Endodermal cell (in vitro differentiated cells): ENCODE measurements around the gene FOXI1. TPM values are rescaled to one million over a fixed set of nuclear protein-coding genes. Genes with fewer than 3 reads are reported as not detected.

Experiments
- DNase-seq: peaks from one replicate; pipeline ENCODE4 v3.0.0-alpha.2; 2017
- H3K27ac ChIP-seq: 2 replicates; pipeline ENCODE4 v1.5.1; 2013; ENCODE audit warnings: mild to moderate bottlenecking, low read depth, low read length, moderate library complexity
- H3K27me3 ChIP-seq: 2 replicates; pipeline ENCODE4 v1.6.1; 2013; ENCODE audit warnings: mild to moderate bottlenecking, low read length, moderate library complexity; ENCODE audit not compliant: insufficient read depth, control insufficient read depth, poor library complexity, severe bottlenecking
- H3K36me3 ChIP-seq: 2 replicates; pipeline ENCODE4 v1.7.0; 2013; ENCODE audit warnings: mild to moderate bottlenecking, low read length, moderate library complexity; ENCODE audit not compliant: control insufficient read depth, insufficient read depth
- H3K4me1 ChIP-seq: one replicate; pipeline ENCODE4 v1.7.0; 2013; ENCODE audit warnings: low read length; ENCODE audit not compliant: control insufficient read depth, insufficient read depth
- H3K4me3 ChIP-seq: 2 replicates; pipeline ENCODE4 v1.5.1; 2013; ENCODE audit warnings: mild to moderate bottlenecking, low read length, moderate library complexity
- H3K9ac ChIP-seq: 2 replicates; pipeline ENCODE4 v1.6.1; 2013; ENCODE audit warnings: mild to moderate bottlenecking, low read length, moderate library complexity; ENCODE audit not compliant: poor library complexity, severe bottlenecking; ENCODE audit errors: extremely low read depth
- H3K9me3 ChIP-seq: 2 replicates; pipeline ENCODE4 v1.6.1; 2013; ENCODE audit warnings: mild to moderate bottlenecking, low read length, moderate library complexity; ENCODE audit not compliant: control insufficient read depth
- H3K27ac Mint-ChIP-seq: 2 replicates; pipeline ENCODE4 v1.8.0; 2020; ENCODE audit warnings: mixed read lengths
- H3K27me3 Mint-ChIP-seq: 2 replicates; pipeline ENCODE4 v1.8.0; 2021; ENCODE audit warnings: mild to moderate bottlenecking, mixed read lengths; ENCODE audit not compliant: insufficient read depth
- H3K36me3 Mint-ChIP-seq: 2 replicates; pipeline ENCODE4 v1.8.0; 2020; ENCODE audit warnings: low read depth, mixed read lengths
- H3K4me1 Mint-ChIP-seq: 2 replicates; pipeline ENCODE4 v1.8.0; 2020; ENCODE audit warnings: mixed read lengths
- H3K4me3 Mint-ChIP-seq: 2 replicates; pipeline ENCODE4 v1.8.0; 2020; ENCODE audit warnings: mild to moderate bottlenecking, moderate library complexity, mixed read lengths
- H3K9me3 Mint-ChIP-seq: 2 replicates; pipeline ENCODE4 v1.8.0; 2020; ENCODE audit warnings: mild to moderate bottlenecking, mixed read lengths
- WGBS, 2 experiments: methylation state at CpG; one replicate each; pipeline versions ENCODE4 v1.1.5 to v1.1.7; 2013; ENCODE audit warnings: missing lambda C conversion rate in 2 of 2, mixed read lengths in 1 of 2; ENCODE audit not compliant: insufficient coverage in 1 of 2, insufficient read length in 1 of 2; 5-methylcytosine and 5-hydroxymethylcytosine counted together
- total RNA-seq, 2 donors: library from RNA; stranded (reverse); fragmentation: NEBNext Ultra II Directional in 1 of 2; extraction: Animal tissue kit (Norgen Biotek cat#: 25700) in 1 of 2; gene quantifications; 2 replicates in 1 of 2; 3 replicates in 1 of 2; pipeline ENCODE4 v1.2.1, GENCODE V29; 2021
- TF ChIP-seq, protein P1 (sequence below): fragments of 200-600 bp; sonication (generic); conservative IDR thresholded peaks from 2 replicates; pipeline ENCODE4 v1.5.0; 2021; ENCODE audit warnings: antibody characterized with exemption, mild to moderate bottlenecking

Gene FOXI1
- total RNA-seq, 2 donors from 2014 or later, result 0.44 to 3.5 TPM

DNA sequence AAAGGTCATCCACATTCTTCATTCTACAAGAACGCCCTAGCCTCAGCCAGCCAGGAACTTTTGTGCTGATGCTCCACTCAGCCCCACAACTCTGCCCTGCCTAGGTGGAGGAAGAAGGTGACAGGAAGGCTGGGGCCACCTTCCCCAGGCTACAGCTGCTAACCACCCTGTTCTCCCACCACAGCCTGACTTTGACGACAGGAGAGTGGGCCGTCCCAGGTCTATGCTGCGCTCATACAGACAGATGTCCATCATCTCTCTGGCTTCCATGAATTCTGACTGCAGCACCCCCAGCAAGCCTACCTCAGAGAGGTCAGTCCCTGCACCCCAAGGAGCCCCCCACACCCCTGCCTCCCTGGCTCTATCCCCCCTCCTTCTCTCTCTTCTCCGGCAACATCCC lies 28.2 kb upstream of the FOXI1 start:
- Histone ChIP-seq H3K27ac (no peak overlapping the region), H3K4me1 (no peaks in the 10 kb centered on the region), H3K36me3 (no peaks in the 10 kb centered on the region), H3K27me3 (no peaks in the 10 kb centered on the region), H3K4me3 (no peak overlapping the region), H3K9me3 (no peaks in the 10 kb centered on the region), H3K9ac (no peak overlapping the region)
- no peaks in the 10 kb centered on the region for H3K4me1 Mint-ChIP-seq
- no peaks in the 10 kb centered on the region for H3K9me3 Mint-ChIP-seq
- WGBS, 2 experiments, result 90 to 100% methylated on average over 1 to 5 of the region's 5 CpGs
- no peak overlapping the region for H3K27ac Mint-ChIP-seq
- TF ChIP-seq, protein P1, sequence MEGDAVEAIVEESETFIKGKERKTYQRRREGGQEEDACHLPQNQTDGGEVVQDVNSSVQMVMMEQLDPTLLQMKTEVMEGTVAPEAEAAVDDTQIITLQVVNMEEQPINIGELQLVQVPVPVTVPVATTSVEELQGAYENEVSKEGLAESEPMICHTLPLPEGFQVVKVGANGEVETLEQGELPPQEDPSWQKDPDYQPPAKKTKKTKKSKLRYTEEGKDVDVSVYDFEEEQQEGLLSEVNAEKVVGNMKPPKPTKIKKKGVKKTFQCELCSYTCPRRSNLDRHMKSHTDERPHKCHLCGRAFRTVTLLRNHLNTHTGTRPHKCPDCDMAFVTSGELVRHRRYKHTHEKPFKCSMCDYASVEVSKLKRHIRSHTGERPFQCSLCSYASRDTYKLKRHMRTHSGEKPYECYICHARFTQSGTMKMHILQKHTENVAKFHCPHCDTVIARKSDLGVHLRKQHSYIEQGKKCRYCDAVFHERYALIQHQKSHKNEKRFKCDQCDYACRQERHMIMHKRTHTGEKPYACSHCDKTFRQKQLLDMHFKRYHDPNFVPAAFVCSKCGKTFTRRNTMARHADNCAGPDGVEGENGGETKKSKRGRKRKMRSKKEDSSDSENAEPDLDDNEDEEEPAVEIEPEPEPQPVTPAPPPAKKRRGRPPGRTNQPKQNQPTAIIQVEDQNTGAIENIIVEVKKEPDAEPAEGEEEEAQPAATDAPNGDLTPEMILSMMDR, result no peak
- peak; percentile 17 for DNase-seq
- no peaks in the 10 kb centered on the region for H3K36me3 Mint-ChIP-seq
- no peak overlapping the region for H3K4me3 Mint-ChIP-seq
- H3K27me3 Mint-ChIP-seq, result peaks cover 11% of the 10 kb centered on the region

DNA sequence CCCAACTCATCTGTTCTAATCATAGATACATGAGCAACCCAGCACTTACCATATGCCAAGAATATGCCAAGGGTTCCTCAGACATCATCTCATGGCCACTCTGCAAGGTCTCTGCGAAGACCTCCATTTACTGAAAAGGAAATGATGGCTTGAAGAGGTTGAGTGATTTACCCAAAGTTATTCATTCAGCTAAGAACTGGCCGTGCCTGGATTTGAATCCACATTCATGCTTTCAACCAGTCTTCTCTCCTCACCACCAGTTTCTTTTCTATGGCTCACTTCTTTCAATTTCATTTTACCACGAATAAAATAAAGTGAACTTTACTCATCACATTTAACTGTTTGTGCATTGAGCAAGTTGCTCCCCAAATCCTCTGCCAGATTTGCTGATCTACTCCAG lies 27.2 kb upstream of the FOXI1 start:
- Mint-ChIP-seq H3K27me3 (peaks cover 11% of the 10 kb centered on the region), H3K27ac (no peak overlapping the region), H3K9me3 (no peaks in the 10 kb centered on the region), H3K36me3 (no peaks in the 10 kb centered on the region), H3K4me3 (no peak overlapping the region), H3K4me1 (no peaks in the 10 kb centered on the region)
- H3K9ac ChIP-seq, result no peak overlapping the region
- no peaks in the 10 kb centered on the region for H3K9me3 ChIP-seq
- no peak overlapping the region for H3K27ac ChIP-seq
- DNase-seq, result no peak
- H3K27me3 ChIP-seq, result no peaks in the 10 kb centered on the region
- TF ChIP-seq, protein P1, result no peak
- H3K4me3 ChIP-seq, result no peak overlapping the region
- no peaks in the 10 kb centered on the region for H3K36me3 ChIP-seq
- no peaks in the 10 kb centered on the region for H3K4me1 ChIP-seq
- 90 to 95% methylated on average over 3 of the region's 3 CpGs for WGBS, 2 experiments

DNA sequence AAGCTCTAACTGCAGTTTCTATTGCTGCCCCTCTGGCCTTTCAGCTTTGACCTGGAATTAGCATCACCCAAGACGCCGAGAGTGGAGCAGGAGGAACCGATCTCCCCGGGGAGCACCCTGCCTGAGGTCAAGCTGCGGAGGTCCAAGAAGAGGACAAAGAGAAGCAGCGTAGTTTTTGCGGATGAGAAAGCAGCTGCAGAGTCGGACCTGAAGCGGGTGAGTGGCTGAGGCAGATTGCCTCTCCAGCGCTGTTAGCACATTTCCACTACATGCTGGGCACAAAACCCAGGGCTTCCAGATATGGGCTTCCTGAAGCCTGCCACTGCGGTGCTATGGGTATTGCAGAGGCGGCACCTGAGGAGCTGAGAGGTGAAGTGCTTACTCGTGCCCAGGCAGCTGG lies 26.8 kb upstream of the FOXI1 start:
- peak; percentile 29 for DNase-seq
- Histone ChIP-seq H3K9ac (no peak overlapping the region), H3K27me3 (no peaks in the 10 kb centered on the region), H3K27ac (no peak overlapping the region), H3K36me3 (no peaks in the 10 kb centered on the region), H3K9me3 (no peaks in the 10 kb centered on the region), H3K4me1 (no peaks in the 10 kb centered on the region), H3K4me3 (no peak overlapping the region)
- Mint-ChIP-seq H3K36me3 (no peaks in the 10 kb centered on the region), H3K27me3 (peaks cover 11% of the 10 kb centered on the region), H3K4me3 (no peak overlapping the region), H3K27ac (no peak overlapping the region), H3K4me1 (no peaks in the 10 kb centered on the region), H3K9me3 (no peaks in the 10 kb centered on the region)
- 83 to 90% methylated on average over 10 to 13 of the region's 13 CpGs for WGBS, 2 experiments
- TF ChIP-seq, protein P1, result no peak
